Activated naive CD4-positive, alpha-beta T cell treated with anti-CD3 and anti-CD28 coated beads, Interleukin-2, amount 50 U/mL, for 24 hours (primary cell): Measurements from ENCODE around the gene DHRS4L2.

ENCODE experiments used
- H3K27ac Mint-ChIP-seq: one replicate; pipeline ENCODE4 v1.8.0; 2021; ENCODE audit warnings: mild to moderate bottlenecking, mixed read lengths
- H3K27me3 Mint-ChIP-seq: one replicate; pipeline ENCODE4 v1.8.0; 2021; ENCODE audit warnings: mixed read lengths
- H3K36me3 Mint-ChIP-seq: one replicate; pipeline ENCODE4 v1.8.0; 2021; ENCODE audit warnings: mixed read lengths
- H3K4me1 Mint-ChIP-seq: one replicate; pipeline ENCODE4 v1.8.0; 2021; ENCODE audit warnings: mixed read lengths
- H3K4me3 Mint-ChIP-seq: one replicate; pipeline ENCODE4 v1.8.0; 2021; ENCODE audit warnings: mild to moderate bottlenecking, mixed read lengths
- H3K9me3 Mint-ChIP-seq: one replicate; pipeline ENCODE4 v1.8.0; 2021; ENCODE audit warnings: mixed read lengths

DHRS4L2 gene

DNA sequence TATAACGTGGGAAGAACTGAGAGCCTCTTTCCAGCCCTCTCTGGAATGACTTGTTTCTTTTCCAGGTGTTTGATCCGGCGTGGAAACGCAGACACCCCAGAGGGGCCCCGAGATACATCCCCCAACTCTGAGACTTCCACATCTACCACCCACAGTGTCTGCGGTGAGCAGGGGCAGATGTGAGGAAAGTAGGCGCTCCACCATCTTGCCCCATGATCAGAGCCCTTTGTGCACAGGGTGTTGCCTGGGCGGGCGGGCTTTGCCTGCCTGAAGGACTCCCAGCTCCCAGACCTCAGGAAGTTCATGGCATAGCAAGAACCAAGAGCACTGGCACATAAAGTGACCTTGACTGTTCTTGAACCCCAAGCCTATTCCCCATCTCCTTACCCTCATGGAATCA, 65.9 kb downstream of the DHRS4L2 start:
- H3K4me1 Mint-ChIP-seq = peaks cover 21% of the 10 kb centered on the region
- peak overlapping the region; percentile 4 for H3K4me3 Mint-ChIP-seq
- H3K27ac Mint-ChIP-seq = no peak overlapping the region
- no peaks in the 10 kb centered on the region for H3K9me3 Mint-ChIP-seq
- no peaks in the 10 kb centered on the region for H3K36me3 Mint-ChIP-seq
- peaks cover 3% of the 10 kb centered on the region for H3K27me3 Mint-ChIP-seq
